Caco-2 (cell line): Measurements from ENCODE around the gene MYL7. TPM values are rescaled to one million over a fixed set of nuclear protein-coding genes. Genes with fewer than 3 reads are reported as not detected.

ENCODE experiments used
- BruUV-seq: library from RNA; stranded (reverse); fragments of 400-500 nt; replicated peaks from 2 replicates; lab custom pipeline; 2021; lab: Mats Ljungman, UMichigan
- CTCF ChIA-PET: fragments of 300-600 bp; sonication (Branson Sonifier 250); formaldehyde crosslinking; loops from one replicate; lab custom pipeline; 2022; ENCODE audit warnings: antibody characterized with exemption; lab: Charles Lee
- POLR2A ChIA-PET: fragments of 300-600 bp; sonication (Branson Sonifier 250); formaldehyde crosslinking; loops from one replicate; lab custom pipeline; 2022; ENCODE audit warnings: antibody characterized with exemption; lab: Charles Lee
- DNase-seq, 2 experiments: peaks; one replicate each; pipeline versions ENCODE4 v3.0.0 to v3.0.0-alpha.2; 2020 to 2022
- H3K27me3 ChIP-seq: replicated peaks from 2 replicates; pipeline ENCODE4 v1.6.0; 2011; ENCODE audit warnings: low read length; ENCODE audit not compliant: control insufficient read depth, insufficient read depth
- H3K36me3 ChIP-seq: 2 replicates; pipeline ENCODE4 v1.5.1; 2011; ENCODE audit warnings: low read length; ENCODE audit not compliant: control insufficient read depth, insufficient read depth
- H3K4me1 ChIP-seq: fragments of 250-450 bp; sonication (Bioruptor Pico); 2 replicates; pipeline ENCODE4 v1.5.1; 2020; ENCODE audit warnings: mild to moderate bottlenecking
- H3K4me3 ChIP-seq: 2 replicates; pipeline ENCODE4 v1.5.1; 2011; ENCODE audit warnings: low read depth, mild to moderate bottlenecking, control low read depth, low read length
- H3K9me3 ChIP-seq: fragments of 250-450 bp; sonication (Bioruptor Pico); 2 replicates; pipeline ENCODE4 v1.5.1; 2020; ENCODE audit warnings: mild to moderate bottlenecking, moderate library complexity
- H3K27ac Mint-ChIP-seq: one replicate; pipeline ENCODE4 v1.8.0; 2022; ENCODE audit warnings: mixed read lengths; ENCODE audit not compliant: unreplicated experiment
- H3K27me3 Mint-ChIP-seq: one replicate; pipeline ENCODE4 v1.8.0; 2022; ENCODE audit warnings: mixed read lengths; ENCODE audit not compliant: insufficient read depth, unreplicated experiment
- H3K36me3 Mint-ChIP-seq: one replicate; pipeline ENCODE4 v1.8.0; 2022; ENCODE audit warnings: mild to moderate bottlenecking, mixed read lengths; ENCODE audit not compliant: insufficient read depth, unreplicated experiment
- H3K4me1 Mint-ChIP-seq: one replicate; pipeline ENCODE4 v1.8.0; 2022; ENCODE audit warnings: low read depth, mixed read lengths; ENCODE audit not compliant: unreplicated experiment
- H3K4me3 Mint-ChIP-seq: one replicate; pipeline ENCODE4 v1.8.0; 2022; ENCODE audit warnings: mild to moderate bottlenecking, moderate library complexity, mixed read lengths; ENCODE audit not compliant: unreplicated experiment
- H3K9me3 Mint-ChIP-seq: one replicate; pipeline ENCODE4 v1.8.0; 2022; ENCODE audit warnings: mixed read lengths; ENCODE audit not compliant: unreplicated experiment
- CTCF ChIP-seq, 2 experiments: fragments of 200-600 bp in 1 of 2; IDR thresholded peaks; 1 replicate in 1 of 2; 2 replicates in 1 of 2; pipeline versions ENCODE4 v1.5.1 to v1.8.0; 2011 to 2022; ENCODE audit warnings: antibody characterized with exemption in 1 of 2, control low read depth in 1 of 2, inconsistent platforms in 1 of 2, low read depth in 1 of 2, low read length in 1 of 2, mild to moderate bottlenecking in 1 of 2, moderate library complexity in 1 of 2; ENCODE audit not compliant: insufficient read depth in 1 of 2, severe bottlenecking in 1 of 2, unreplicated experiment in 1 of 2
- intact Hi-C: fragments of 100-400 bp; cut with micrococcal nuclease; formaldehyde crosslinking; loops from one replicate; pipeline ENCODE4 v1.10.0; 2022; ENCODE audit not compliant: unreplicated experiment
- total RNA-seq: library from RNA; stranded (reverse); gene quantifications from 2 replicates; pipeline ENCODE4 v1.2.3, GENCODE V29; 2022

MYL7 gene
- total RNA-seq, 1 experiment from 2014 or later = 16.2 TPM

GRCh38 chr7:44112231-44112996 lies 28.7 kb downstream of the MYL7 start:
- Histone ChIP-seq H3K4me1 (no peaks in the 10 kb centered on the region), H3K4me3 (no peak overlapping the region), H3K36me3 (no peaks in the 10 kb centered on the region; the same call in 1 of the 2 replicates), H3K27me3 (no peaks in the 10 kb centered on the region), H3K9me3 (no peaks in the 10 kb centered on the region)
- no TSS peak for BruUV-seq
- Mint-ChIP-seq H3K4me3 (peak overlapping the region; percentile 64), H3K36me3 (peaks cover 31% of the 10 kb centered on the region), H3K9me3 (no peaks in the 10 kb centered on the region), H3K4me1 (no peaks in the 10 kb centered on the region), H3K27me3 (no peaks in the 10 kb centered on the region), H3K27ac (no peak overlapping the region)
- peak in 1 of 2 experiments; percentile 30 for DNase-seq
- ChIA-PET CTCF (interaction anchor here (1.3 kb wide), 1 partner anchor 40 kb away, joined by 3 read pairs; no protein-coding TSS in a partner anchor), POLR2A (interaction anchor here (1.5 kb wide), 1 partner anchor 10 kb away, joined by 5 read pairs; the partner anchor contains the start of gene POLD2)
- TF ChIP-seq CTCF (IDR thresholded peaks at IDR 0.05; ENCODE audit: insufficient read depth in 1 of 2, low read depth in 1 of 2, low read length in 1 of 2, severe bottlenecking in 1 of 2, unreplicated experiment in 1 of 2) = no peak
- intact Hi-C loops = no loop called here

GRCh38 chr7:44111761-44112160 lies 29.4 kb downstream of the MYL7 start:
- no peak for TF ChIP-seq CTCF (IDR thresholded peaks at IDR 0.05; ENCODE audit: insufficient read depth in 1 of 2, low read depth in 1 of 2, low read length in 1 of 2, severe bottlenecking in 1 of 2, unreplicated experiment in 1 of 2)
- DNase-seq = no peak

GRCh38 chr7:44110719-44111635 lies 30.2 kb downstream of the MYL7 start:
- Histone ChIP-seq H3K36me3 (no peaks in the 10 kb centered on the region; the same call in 1 of the 2 replicates), H3K27me3 (no peaks in the 10 kb centered on the region; the same call in 1 of the 2 replicates), H3K4me1 (no peaks in the 10 kb centered on the region), H3K4me3 (no peak overlapping the region), H3K9me3 (no peaks in the 10 kb centered on the region)
- DNase-seq = no peak
- peaks cover 19% of the 10 kb centered on the region for H3K36me3 Mint-ChIP-seq
- CTCF ChIA-PET = interaction anchor here (0.6 kb wide), 1 partner anchor 90 kb away, joined by 3 read pairs; the partner anchor contains the start of gene YKT6
- TF ChIP-seq CTCF (IDR thresholded peaks at IDR 0.05; ENCODE audit: insufficient read depth in 1 of 2, low read depth in 1 of 2, low read length in 1 of 2, severe bottlenecking in 1 of 2, unreplicated experiment in 1 of 2) = no peak
- H3K4me3 Mint-ChIP-seq = no peak overlapping the region
- intact Hi-C loops = no loop called here
- no TSS peak for BruUV-seq
- no peaks in the 10 kb centered on the region for H3K9me3 Mint-ChIP-seq
- no peaks in the 10 kb centered on the region for H3K4me1 Mint-ChIP-seq
- POLR2A ChIA-PET = no interaction called here
- H3K27ac Mint-ChIP-seq = no peak overlapping the region
- no peaks in the 10 kb centered on the region for H3K27me3 Mint-ChIP-seq

More at GRCh38 chr7:44111761-44112160, 29.4 kb downstream of the MYL7 start:
- POLR2A ChIA-PET = interaction anchor here (1.5 kb wide), 1 partner anchor 11 kb away, joined by 5 read pairs; the partner anchor contains the start of gene POLD2
- Mint-ChIP-seq H3K9me3 (no peaks in the 10 kb centered on the region), H3K27me3 (no peaks in the 10 kb centered on the region), H3K4me1 (no peaks in the 10 kb centered on the region), H3K27ac (no peak overlapping the region), H3K36me3 (peaks cover 25% of the 10 kb centered on the region), H3K4me3 (peak overlapping the region; percentile 64)
- intact Hi-C loops = no loop called here
- H3K4me1 ChIP-seq = no peaks in the 10 kb centered on the region
- no peaks in the 10 kb centered on the region; the same call in 1 of the 2 replicates for H3K36me3 ChIP-seq
- no TSS peak for BruUV-seq
- no peak overlapping the region for H3K4me3 ChIP-seq
- CTCF ChIA-PET = no interaction called here
- H3K27me3 ChIP-seq = no peaks in the 10 kb centered on the region
- no peaks in the 10 kb centered on the region for H3K9me3 ChIP-seq
